K562 (cell line): ENCODE measurements around the gene FAT2.

Experiments
- ARNT ChIP-seq, 2 experiments: fragments of 450-650 bp; IDR thresholded peaks; 2 replicates each; pipeline ENCODE4 v1.6.1; 2016; ENCODE audit warnings: mild to moderate bottlenecking in 1 of 2
- CREB1 ChIP-seq, 2 experiments: sonication (generic) in 1 of 2; formaldehyde crosslinking in 1 of 2; IDR thresholded peaks; 2 replicates each; pipeline versions ENCODE4 v1.6.1 to v1.8.0; 2012 to 2022; ENCODE audit warnings: inconsistent platforms in 1 of 2, mild to moderate bottlenecking in 1 of 2, missing genetic modification reagents in 1 of 2, moderate library complexity in 1 of 2
- CTCF ChIP-seq, 3 experiments: IDR thresholded peaks in 2 of 3; conservative IDR thresholded peaks in 1 of 3; 2 replicates each; pipeline ENCODE4 v1.5.1; 2011 to 2012; ENCODE audit warnings: low read length in 3 of 3, mild to moderate bottlenecking in 3 of 3, control low read depth in 2 of 3, improper control_type of control experiment in 1 of 3, inconsistent platforms in 1 of 3, low read depth in 1 of 3, mixed read lengths in 1 of 3, moderate library complexity in 1 of 3; ENCODE audit not compliant: insufficient read depth in 2 of 3
- DACH1 ChIP-seq: fragments of 450-650 bp; IDR thresholded peaks from 2 replicates; pipeline ENCODE4 v1.6.1; 2018; ENCODE audit not compliant: partially characterized antibody
- DPF2 ChIP-seq: fragments of 450-650 bp; IDR thresholded peaks from 2 replicates; pipeline ENCODE4 v1.6.1; 2016
- EZH2 ChIP-seq: IDR thresholded peaks from 2 replicates; pipeline ENCODE4 v1.6.1; 2012; ENCODE audit warnings: low read depth, mild to moderate bottlenecking, inconsistent platforms, low read length, borderline replicate concordance
- FOXK2 ChIP-seq, 2 experiments: fragments of 450-650 bp; IDR thresholded peaks in 1 of 2; conservative IDR thresholded peaks in 1 of 2; 2 replicates each; pipeline ENCODE4 v1.6.1; 2016; ENCODE audit warnings: low read depth in 2 of 2, mild to moderate bottlenecking in 1 of 2
- REST ChIP-seq, 2 experiments: fragments of 450-650 bp; formaldehyde crosslinking in 1 of 2; IDR thresholded peaks; 2 replicates each; pipeline versions ENCODE4 v1.4.0 to v1.6.1; 2014 to 2020; ENCODE audit warnings: mild to moderate bottlenecking in 2 of 2, borderline replicate concordance in 1 of 2, low read depth in 1 of 2
- SMARCA4 ChIP-seq: fragments of 450-650 bp; IDR thresholded peaks from 2 replicates; pipeline ENCODE4 v1.6.1; 2016
- ZNF253 ChIP-seq: fragments of 250-450 bp; sonication (Bioruptor Pico); conservative IDR thresholded peaks from 2 replicates; pipeline ENCODE4 v1.6.1; 2021; ENCODE audit warnings: mild to moderate bottlenecking

DNA sequence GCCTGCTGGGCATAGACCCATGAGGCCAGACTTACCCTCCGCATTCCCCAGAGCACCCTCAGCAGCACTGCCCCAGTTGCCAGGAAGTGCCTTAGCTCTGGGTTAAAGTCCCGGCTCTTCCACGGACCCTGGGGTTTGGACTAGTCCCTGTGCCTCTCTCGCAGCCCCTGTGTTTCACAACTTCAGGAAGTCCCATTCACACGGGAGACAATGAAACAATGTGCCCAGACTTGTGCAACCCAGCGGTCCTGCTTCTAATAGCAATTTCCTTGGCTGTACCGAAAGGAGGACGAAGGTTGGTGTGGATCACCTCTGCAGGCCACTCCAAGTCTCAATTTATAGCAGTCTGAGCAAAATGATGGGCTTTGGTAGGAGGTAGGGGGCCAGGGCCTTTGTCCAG lies 41.8 kb upstream of the FAT2 start:
- TF ChIP-seq CREB1 (IDR thresholded peaks at IDR 0.05), result no peak
- TF ChIP-seq CREB1 (CRISPR knock-in tag; IDR thresholded peaks at IDR 0.05), result no peak
- TF ChIP-seq CTCF (IDR thresholded peaks at IDR 0.05 in 2 of 3, conservative IDR thresholded peaks at IDR 0.05 in 1 of 3; ENCODE audit: insufficient read depth in 2 of 3, low read depth in 1 of 3, low read length in 3 of 3), result no peak
- no peak for TF ChIP-seq DPF2
- no peak for TF ChIP-seq ARNT (IDR thresholded peaks at IDR 0.05)
- no peak for TF ChIP-seq ZNF253 (CRISPR knock-in tag)
- TF ChIP-seq DACH1, result no peak
- no peak for TF ChIP-seq FOXK2 (conservative IDR thresholded peaks at IDR 0.05 in 1 of 2, IDR thresholded peaks at IDR 0.05 in 1 of 2; ENCODE audit: low read depth in 2 of 2)
- TF ChIP-seq SMARCA4, result no peak
- TF ChIP-seq REST (IDR thresholded peaks at IDR 0.05; ENCODE audit: borderline replicate concordance), result no peak
- no peak for TF ChIP-seq REST (CRISPR knock-in tag; IDR thresholded peaks at IDR 0.05; ENCODE audit: low read depth)
- no peak for TF ChIP-seq EZH2
